ENCODE measurements around the gene CDK11B.
A peak's percentile ranks its signal among the peaks of the same experiment; 100 is the strongest.

CDK11B gene

DNA sequence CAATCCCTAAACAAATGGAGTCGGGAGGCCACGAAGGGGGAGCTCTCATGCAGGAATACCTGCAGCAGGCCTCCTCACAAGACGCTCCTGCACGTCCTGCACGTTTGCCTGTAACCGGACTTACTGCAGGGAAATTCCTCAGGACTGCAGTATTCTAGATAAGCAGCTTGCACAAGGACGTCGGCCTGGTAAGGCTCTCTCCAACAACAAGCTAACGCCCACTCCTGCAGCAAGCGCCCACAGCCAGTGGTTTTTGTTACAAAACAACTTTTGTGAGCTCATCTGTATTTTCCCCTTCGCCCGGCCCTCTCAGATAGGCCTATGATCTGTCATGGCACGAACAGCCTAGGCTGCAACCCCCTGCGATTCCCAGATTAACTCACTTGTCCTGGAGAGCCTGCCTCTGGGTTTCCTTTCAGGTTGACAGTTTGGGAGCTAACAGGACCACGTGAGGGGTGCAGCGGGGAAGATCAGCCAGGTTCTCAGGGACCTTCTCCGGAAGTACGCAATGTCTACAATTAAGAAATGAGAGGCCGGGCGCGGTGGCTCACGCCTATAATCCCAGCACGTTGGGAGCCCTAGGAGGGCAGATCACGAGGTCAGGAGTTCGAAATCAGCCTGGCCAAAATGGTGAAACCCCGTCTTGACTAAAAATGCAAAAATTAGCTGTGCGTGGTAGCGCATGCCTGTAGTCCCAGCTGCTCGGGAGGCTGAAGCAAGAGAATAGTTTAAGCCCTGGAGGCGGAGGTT lies 44.4 kb downstream of the CDK11B start:
- DNase-seq = peak; percentile 66 to 73

DNA sequence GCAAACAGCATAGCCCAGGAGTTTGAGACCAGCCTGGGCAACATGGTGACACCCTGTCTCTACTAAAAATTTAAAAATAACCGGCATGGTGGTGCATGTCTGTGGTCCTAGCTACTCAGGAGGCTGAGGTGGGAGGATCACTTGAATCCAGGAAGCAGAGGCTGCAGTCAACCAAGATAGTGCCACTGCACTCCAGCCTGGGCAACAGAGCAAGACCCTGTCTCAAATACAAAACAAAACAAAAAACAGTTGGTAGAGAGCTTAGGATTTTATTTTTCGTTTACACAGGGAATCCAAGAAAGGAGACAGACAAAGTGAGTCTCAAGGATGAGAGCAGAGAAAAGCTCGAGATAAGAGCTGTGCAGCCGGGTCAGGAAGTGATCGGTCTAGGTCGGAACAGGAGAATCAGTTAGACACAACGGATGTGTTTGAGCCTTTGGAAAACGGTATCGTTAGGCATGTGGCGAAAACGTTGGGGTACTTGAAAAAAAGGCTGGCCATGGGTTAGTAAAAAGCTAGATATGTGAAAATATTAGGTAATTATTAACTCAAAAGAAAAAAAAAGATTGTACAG lies 45.2 kb downstream of the CDK11B start:
- no peak for DNase-seq

DNA sequence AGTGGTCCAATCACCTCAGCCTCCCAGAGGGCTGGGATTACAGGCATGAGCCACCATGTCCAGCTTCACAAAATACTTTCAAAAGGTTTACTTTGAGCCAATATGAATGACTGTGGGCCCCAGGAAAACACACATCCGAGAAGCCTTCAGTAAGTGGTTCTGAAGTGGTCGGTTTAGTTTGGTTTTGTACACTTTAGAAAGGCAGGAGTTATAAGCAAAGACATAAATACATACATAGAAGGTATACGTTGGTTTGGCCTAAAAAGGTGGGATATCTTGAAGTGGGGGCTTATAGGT lies 46.8 kb downstream of the CDK11B start:
- DNase-seq = no peak

DNA sequence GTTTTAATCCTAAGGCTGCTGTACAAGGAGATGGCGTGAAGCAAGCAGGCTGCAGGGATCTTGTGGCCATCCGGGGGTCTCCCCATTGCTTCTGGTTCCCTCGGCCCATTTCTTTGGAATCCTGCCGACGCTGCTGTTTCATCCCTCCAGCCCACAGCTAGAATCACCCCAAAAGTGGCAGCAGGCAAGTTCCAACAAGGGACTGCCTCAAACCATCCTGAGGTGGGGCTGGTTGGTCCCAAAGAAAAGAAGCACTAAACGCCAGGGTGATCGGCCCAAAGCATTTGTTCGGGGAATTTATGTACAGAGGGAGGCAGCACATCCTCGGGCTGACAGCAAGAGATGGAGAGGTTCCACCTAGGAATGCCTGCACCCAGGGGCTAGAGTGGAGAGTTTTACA lies 48.0 kb downstream of the CDK11B start:
- DNase-seq = no peak

DNA sequence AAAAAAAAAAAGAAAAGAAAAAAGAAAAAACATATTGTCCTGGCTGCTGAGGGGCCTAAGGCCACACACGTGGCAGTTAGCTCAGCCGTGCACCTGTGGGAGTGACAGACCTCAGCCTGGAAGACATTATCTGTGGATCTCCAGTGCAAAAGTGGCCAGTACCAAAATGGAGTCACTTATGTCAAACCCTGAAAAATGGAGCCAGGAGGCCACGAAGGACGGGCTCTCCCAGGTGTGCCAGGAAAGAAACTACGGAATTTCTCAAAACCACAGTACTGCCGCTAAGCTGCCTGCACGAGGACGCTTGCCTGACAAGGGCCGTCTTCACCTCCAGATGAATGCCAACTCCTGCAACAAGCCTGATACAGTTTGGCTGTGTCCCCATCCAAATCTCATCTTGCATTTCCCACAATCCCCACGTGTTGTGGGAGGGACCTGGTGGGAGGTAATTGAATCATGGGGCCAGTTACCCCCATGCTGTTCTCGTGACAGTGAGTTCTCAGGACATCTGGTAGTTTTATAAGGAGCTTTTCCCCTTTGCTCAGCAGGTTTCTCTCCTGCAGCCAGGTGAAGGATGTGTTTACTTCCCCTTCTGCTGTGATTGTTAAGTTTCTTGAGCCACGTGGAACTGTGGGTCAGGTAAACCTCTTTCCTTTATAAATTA lies 48.9 kb downstream of the CDK11B start:
- no peak for DNase-seq

DNA sequence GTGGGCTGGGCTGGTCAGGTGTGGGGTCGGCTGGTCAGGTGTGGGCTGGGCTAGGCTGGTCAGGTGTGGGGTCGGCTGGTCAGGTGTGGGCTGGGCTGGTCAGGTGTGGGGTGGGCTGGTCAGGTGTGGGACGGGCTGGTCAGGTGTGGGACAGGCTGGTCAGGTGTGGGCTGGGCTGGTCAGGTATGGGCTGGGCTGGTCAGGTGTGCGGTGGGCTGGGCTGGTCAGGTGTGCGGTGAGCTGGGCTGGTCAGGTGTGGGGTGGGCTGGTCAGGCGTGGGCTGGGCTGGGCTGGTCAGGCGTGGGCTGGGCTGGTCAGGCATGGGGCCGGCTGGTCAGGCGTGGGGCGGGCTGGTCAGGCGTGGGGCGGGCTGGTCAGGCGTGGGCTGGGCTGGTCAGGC lies 52.6 kb downstream of the CDK11B start:
- DNase-seq = no peak

DNA sequence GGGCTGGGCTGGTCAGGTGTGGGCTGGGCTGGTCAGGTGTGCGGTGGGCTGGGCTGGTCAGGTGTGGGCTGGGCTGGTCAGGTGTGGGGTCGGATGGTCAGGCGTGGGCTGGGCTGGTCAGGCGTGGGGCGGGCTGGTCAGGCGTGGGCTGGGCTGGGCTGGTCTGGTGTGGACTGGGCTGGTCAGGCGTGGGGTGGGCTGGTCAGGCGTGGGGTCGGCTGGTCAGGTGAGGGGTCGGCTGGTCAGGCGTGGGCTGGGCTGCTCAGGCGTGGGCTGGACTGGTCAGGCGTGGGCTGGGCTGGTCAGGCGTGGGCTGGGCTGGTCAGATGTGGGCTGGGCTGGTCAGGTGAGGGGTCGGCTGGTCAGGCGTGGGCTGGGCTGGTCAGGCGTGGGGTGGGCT lies 53.1 kb downstream of the CDK11B start:
- DNase-seq = no peak

DNA sequence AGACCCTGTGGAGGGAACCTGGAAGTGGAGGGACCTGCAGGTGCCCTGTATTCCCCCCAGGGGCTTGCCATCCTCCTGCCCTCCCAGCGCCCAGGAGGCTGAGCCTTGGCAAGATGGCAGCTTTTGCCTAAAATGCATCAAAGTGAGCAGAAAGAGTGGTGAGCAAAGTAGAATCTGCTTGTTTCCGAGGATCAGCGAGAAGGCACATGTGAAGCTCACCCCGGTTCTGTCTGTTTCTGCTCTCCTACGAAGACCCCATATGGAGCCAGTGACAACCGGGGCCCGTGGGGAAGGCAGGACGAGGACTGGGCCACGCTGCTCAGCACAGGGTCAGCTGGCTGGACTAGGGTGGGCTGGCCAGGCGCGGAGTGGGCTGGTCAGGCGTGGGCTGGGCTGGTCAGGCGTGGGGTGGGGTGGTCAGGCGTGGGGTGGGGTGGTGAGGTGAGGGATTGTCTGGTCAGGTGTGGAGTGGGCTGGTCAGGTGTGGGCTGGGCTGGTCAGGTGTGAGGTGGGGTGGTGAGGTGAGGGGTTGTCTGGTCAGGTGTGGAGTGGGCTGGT lies 53.7 kb downstream of the CDK11B start:
- DNase-seq = no peak

DNA sequence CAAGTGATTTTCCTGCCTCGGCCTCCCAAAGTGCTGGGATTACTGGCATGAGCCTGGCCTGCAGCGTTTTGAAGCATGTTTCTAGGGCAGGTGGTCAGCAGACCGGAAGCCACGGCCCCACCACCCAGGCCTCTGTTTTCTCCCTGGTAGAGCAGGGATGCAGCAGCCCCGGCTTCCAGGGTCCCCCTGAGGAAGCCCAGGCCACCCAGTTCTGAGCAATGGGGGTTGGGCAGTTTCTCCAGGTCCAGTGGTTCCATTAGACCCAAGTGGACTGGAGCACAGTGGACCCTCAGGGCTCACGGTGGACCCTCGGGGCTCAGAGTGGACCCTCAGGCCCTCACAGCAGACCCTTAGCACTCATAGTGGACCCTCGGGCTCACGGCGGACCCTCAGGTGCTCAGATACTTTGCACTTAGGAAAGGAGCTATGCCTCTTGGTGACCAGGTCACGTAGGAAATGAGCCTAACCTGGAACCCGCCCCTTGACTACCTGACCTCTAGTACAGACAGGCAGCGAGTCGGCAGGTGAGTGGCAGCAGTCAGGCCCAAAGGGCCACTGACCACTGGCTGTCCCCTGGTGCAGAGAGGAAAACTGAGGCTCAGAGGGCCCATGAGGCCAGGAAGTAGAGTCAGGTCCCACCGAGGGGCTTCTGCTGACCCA lies 54.3 kb downstream of the CDK11B start:
- DNase-seq = no peak

DNA sequence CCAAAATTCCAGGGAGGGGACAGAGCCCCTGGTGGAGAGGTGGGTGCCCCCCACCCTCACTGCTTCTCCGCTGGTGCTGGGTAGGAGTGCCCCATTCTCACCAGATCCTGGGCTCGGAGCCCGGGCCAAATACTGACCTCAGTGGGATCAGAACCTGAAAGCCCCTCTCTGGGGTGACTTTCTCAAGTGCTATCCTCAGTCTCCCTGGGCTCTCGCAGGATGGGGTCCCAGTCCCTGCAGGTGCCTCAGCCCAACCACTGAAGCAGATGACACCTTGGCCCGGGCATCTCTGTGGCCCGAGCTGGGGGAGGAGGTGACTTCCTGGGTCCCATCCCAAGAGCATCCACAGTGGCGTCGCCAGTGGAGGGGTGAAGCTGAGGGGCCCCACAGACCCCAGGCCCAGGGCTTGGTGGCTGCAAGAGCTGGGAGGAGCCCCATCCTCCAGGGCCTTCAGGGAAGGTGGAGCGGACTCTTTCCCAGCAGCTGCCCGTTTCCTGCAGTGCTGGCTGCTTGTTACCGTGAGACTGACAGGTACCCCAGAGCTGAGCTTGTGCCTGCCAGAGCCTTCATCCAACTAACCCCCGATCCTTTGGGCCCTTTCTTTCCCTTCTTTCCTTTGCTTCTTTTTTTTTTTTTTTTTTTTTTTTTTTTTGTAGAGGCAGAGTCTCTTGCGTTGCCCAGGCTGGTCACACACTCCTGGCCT lies 55.0 kb downstream of the CDK11B start:
- DNase-seq = no peak

DNA sequence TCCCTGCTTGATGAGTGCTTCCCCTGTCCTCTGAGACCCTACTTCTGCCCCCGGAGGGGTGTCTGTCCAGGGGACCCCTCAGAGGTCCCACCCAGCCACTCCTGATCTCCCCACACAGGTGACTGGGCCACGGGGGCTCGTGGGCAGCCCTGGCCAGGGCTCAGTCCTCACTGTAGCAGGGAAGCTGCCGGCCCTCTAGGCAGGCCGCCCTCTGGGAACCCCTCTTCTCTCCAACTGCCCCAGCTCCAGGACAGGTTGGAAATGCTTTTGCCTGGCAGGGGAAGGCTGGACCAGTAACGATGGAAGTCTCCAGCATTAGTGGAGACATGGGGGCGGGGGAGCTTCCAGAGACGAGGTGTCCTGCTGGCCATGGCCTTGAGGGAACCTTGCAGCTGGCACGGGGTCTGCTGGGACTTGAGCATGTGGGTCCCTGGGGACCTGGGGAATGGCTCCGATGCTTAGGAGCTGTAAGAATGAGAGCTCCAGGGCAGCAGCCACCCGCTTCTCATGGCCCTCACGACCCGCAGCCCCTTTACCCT lies 55.8 kb downstream of the CDK11B start:
- no peak for DNase-seq

DNA sequence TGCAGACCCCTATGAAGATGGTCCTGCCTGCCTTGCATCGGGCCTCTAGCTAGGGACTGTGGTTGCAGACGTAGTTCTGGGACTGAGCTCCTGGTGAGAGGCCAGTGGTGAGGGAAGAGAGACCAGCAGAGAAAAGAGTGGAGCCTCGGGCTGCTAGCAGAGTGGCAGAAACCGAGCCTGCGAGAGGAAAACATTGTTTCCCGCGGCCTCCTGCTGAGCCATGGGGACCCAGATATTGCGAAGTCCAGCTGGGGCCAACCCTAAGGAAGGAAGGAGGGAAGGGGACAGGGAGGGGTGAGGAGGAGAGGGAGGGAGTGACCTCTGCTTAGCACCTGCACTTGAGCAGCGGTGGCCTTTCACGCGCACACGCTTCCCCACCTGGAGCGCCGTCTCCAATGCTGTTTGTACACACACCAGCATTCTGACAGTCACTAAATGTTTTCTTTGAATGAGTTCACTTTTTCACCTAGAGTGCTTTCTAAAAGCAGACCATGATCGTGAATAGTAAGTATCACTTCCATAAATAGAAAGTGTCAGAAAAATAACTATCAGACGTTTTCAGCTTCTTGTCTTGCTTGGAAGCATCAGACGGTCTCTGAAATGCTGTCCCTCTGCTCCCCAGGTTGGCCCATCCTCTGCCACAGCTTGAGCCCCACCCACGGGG lies 56.4 kb downstream of the CDK11B start:
- DNase-seq = no peak

DNA sequence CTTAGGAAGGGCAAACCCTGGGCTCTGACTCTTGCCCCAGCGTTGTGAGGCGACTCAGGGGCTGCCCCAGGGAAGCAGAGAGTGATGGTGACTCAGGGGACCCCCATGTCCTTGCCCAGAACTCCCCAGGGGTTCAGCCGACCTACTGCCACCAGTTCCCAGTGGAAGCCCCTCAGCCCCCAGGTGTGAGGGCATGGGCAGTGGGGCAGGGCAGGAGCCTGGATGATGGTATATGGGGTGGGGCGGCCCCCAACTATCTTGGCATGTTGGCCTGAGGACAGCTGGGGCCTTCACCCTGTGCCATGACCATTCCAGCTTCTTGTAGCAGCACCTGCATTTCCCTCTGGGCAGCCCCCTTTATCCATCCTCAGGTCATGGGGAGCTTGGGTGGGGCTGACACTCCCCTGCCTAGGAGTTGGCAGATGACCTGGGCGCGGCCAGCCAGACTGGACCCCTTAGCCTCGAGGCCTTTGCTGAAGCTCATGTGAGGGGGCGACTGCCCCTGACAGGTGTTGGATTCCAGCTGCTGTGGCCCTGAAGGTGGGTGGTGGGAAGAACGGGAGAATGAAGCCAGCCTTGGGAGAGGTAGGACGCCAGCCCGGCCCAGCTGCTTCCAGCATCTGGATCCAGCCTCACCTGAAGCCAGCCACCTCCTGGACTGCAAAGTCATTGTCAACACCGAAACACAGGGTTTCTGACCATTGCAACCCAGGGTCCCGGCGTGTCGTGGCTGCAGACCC lies 57.1 kb downstream of the CDK11B start:
- DNase-seq = no peak

DNA sequence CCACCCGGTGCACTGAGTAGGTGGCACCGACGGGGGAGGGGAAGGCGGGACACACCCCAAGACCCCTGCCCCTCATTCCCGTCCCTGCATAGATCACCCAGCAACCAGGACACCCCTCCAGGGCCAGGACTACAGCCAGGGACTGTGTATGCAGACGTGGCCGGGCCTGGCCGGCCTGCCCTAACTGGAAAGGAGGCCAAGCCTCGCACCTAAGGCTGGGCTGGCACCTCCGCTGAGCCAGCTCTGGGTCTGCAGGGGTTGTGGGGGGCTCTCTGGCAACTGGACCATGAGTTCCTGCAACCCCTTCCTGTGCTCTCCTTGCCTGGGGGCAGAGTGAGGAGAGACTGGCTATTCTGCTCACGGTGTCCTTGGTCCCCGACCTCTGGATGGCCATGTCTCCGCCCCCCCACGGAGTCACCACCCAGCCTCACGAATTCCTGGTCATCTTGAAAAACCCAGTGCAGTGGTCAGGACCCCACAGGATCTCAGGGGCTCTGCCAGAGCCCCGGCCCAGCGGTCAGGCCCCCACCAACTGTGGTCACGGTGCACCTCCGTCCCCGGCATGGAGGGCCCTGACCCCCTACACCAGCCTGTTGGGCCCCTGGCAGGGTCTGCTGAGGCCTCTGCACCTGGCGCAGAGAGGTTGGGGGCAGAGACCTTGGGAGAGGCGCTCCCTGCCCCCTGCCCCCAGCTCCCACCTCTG lies 57.8 kb downstream of the CDK11B start:
- no peak for DNase-seq

DNA sequence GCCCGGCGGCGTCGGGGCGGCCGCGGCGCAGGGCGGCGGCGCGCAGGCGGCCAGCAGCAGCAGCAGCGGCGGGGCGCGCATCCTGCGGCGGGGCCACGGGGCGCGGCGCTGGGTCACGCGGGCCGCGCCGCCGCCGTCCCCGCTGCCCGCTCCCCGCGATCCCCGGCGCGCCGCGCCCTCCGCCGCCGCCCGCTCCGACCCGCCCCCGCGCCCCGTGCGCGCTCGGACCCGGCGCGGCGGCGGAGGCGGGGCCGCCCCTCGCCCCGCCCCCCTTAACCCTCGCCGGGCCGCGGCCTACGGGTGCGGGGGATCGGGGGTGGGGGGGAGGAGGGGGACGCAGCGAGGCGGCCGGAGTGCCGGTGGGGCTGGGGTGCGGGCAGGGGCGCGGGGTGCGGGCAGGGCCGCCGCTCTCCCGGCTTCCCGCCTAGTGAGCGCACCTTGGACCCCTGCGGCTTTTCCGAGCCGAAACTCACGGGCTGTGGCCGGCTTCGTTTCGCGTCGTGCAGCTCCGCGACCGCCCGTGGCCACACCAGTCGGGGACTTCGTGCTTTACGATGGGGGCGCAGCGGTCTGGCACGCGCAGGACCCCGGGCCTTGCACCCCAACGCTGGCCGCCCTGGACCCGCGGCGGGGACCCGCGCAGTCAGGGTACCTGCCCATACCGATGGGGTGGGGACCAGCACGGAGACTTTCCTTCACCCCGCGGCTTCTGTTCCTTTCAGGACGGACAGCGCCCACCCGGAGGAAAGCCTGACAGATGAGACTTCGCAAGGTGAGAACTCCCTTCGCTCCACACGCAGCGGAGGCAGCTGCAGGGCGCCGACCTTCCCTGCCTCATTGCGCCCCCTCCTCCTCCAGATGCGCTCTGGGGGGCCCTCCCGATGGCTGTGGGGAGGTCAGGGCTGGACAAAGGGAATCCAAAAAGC lies 58.6 kb downstream of the CDK11B start, which contains the start of gene FNDC10:
FNDC10 (minus strand) TSS at position 201 of the 926 bp plus-strand sequence; CDS start at position 81, 120 bp downstream.
- no peak for DNase-seq

DNA sequence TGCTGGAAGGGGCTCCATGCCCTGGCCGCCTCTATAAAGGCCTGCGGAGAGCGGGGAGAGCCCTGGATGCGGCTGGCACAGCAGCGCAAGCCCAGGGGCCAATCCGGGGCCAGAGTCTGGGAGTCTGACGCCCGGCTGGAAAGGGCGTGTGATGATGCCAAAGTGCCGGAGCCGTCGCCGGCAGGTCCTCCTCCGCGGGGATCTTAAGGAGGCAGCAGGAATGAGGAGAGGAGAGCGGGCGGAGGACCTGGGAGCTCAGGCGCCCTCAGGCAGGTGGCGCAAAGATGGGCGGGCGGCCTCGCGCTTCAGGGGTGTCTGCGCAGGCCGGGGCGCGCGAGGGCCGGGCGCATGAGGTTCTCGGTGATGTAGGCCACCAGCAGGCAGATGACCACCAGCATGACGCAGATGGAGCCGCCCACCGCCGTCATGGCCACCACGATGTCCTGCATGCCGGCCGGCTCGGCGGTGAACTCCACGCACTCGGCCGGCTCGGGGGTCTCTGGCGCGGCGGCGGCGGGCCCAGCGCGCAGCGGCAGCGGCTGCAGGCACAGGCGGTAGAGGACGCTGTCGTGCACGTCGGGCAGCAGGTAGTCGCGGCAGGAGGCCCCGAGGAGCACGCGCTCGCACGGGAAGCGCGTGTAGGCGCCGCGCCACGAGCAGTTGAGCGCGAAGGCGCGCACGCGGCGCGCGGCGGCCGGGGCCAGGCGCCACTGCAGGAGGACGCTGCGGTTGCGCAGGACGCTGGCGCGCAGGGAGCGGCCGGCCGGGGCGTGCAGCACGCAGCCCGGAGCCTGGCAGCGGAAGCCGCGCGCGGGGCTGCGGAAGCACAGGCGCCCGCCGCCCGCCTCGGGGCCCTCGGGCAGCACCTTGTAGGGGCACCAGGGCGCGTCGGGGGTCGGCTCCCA lies 59.5 kb downstream of the CDK11B start:
- DNase-seq = peak in 1 of 2 experiments; percentile 35

DNA sequence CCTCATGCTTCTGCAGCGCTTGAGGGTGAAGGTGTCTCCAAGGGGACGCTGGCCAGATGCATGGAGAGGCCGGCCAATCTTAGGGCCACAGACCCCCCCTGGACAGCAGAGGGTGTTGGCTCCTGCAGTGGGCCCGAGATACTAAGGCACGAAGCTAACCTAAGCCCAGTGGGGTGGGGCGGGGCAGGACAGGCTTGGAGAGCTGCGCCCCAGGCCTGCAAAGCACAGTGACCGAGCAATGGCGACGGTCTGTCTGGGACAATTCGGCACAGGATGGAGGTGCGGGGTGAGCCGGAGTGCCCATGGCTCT lies 60.1 kb downstream of the CDK11B start:
- DNase-seq = no peak

DNA sequence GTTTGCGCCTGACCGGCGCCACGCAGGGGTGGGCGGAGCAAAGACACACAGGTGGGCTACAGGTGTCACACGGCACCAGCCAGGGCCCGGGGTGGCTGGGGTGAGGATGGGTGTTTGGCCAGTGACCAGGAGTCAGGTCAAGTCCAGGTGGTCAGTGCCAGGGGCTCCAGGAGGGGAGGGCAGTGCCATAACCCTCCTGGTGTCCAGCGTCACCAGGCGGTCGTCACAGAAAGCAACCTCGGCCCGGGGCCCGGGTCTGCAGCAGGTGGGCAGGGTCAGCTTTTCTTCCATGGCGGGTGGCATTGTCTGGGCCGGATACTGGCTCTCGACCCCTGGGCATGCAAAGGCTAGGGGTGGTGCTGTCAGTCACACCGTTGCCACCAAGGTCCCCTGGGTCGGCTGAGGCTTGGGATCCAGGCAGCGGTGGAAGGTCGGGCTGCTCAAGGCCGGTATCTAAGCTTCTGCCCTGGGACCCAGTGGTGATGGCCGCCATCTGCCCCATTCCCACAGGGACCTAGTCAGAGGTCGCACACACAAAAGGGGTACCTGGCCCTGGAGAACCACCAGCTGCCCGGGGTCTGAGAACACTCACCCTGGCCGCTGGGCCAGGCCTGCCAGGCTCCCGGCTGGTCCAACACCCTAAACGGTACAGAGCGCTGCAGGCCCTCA lies 60.6 kb downstream of the CDK11B start:
- DNase-seq = no peak
